ENCODE measurements around the gene PCP2. TPM values are rescaled to one million over a fixed set of nuclear protein-coding genes. Genes with fewer than 3 reads are reported as not detected.

Gene PCP2
- total and polyA plus RNA-seq, 3 experiments from 2014 or later = 0.48 to 0.91 TPM; not detected in 1

DNA sequence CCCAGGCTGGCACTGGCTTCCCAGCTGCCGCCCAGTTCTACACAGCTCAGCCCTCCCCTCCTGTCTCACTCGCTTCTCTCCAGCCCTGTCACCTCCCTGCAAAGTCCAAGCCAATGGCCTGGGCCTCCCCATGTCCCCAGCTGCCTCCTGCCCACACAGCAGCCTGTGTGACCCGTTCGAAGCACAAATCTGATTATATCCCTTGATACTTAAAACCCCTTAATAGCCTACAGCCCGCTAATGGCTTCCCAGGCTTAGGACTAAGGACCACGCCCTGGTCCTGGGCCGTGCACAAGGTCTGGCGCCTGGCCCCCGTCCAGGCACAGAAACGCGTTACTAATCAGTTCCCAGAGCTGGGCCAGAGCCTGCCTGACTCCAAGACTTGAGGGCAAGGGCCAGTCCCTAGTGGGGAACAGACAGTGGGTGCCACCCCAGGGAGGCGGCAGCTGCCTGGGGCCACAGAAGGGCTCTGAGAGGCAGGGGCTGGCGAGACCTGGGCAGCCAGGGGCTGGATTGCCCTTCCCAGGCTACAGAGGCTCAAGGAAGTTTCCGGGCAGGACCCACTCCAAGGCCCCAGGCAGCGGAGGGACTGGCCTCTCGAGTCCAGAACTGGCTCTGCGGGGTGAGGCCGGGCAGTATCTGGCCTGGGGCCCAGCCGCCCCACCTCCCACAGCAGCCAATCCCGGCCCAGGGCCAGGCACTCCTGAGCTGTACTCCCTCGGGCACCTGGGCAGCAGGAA lies 14.6 kb downstream of the PCP2 start:
- peaks cover 11 to 59% (median 17%) of the 10 kb centered on the region in 3 donors for H3K36me3 Mint-ChIP-seq
- no peaks in the 10 kb centered on the region for H3K9me3 Mint-ChIP-seq
- H3K4me3 ChIP-seq (ENCODE audit: low read length) = no peak overlapping the region
- peaks cover 19% of the 10 kb centered on the region for H3K36me3 ChIP-seq (ENCODE audit: insufficient read depth, low read length)
- peak overlapping the region in 1 of 8 donors; percentile 67 for H3K27ac Mint-ChIP-seq
- no peak overlapping the region for H3K4me3 Mint-ChIP-seq
- no peak for DNase-seq
- H3K4me1 ChIP-seq (ENCODE audit: insufficient read depth, low read length) = no peaks in the 10 kb centered on the region
- CTCF ChIA-PET = no interaction called here
- no peaks in the 10 kb centered on the region for H3K9me3 ChIP-seq (ENCODE audit: low read length)
- H3K27ac ChIP-seq (ENCODE audit: low read depth, low read length) = no peak overlapping the region
- no peaks in the 10 kb centered on the region for H3K4me1 Mint-ChIP-seq
- POLR2A ChIA-PET = interaction anchor here (0.5 to 0.7 kb wide), 2 partner anchors 11 to 481 kb away, joined by 3 read pairs; partner anchors contain the start of gene PET100
- H3K27me3 Mint-ChIP-seq = no peaks in the 10 kb centered on the region
- H3K27me3 ChIP-seq (ENCODE audit: insufficient read depth, low read length, poor library complexity, severe bottlenecking) = no peaks in the 10 kb centered on the region

DNA sequence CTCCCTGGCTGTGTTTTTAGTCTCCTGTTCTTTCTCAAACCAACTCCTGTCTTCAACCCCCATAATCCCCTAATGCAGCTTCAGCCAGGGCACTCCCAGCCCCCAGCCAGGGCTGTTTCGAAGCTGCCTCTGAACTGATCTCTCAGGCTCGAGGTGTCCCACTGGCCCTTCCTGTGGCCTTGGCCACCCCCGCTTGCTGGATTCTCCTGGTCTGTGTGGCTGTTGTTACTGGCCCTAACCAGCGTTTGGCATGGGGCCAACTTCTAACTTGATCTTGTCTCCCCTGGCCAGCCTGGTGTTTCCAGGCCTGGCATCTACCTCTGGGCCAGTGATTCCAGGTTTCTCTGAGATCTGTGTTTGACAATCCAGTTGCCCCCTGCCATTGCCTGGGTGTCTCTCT lies 15.2 kb downstream of the PCP2 start:
- H3K4me3 ChIP-seq (ENCODE audit: low read length) = no peak overlapping the region
- CTCF ChIA-PET = no interaction called here
- Mint-ChIP-seq H3K9me3 (no peaks in the 10 kb centered on the region), H3K4me1 (no peaks in the 10 kb centered on the region), H3K27me3 (no peaks in the 10 kb centered on the region), H3K27ac (peak overlapping the region in 2 of 8 donors; percentile 47 to 67), H3K36me3 (peaks cover 11 to 56% (median 17%) of the 10 kb centered on the region in 3 donors), H3K4me3 (no peak overlapping the region)
- H3K27ac ChIP-seq (ENCODE audit: low read depth, low read length) = no peak overlapping the region
- no peaks in the 10 kb centered on the region for H3K27me3 ChIP-seq (ENCODE audit: insufficient read depth, low read length, poor library complexity, severe bottlenecking)
- POLR2A ChIA-PET = no interaction called here
- no peaks in the 10 kb centered on the region for H3K9me3 ChIP-seq (ENCODE audit: low read length)
- DNase-seq = no peak
- H3K4me1 ChIP-seq (ENCODE audit: insufficient read depth, low read length) = no peaks in the 10 kb centered on the region
- H3K36me3 ChIP-seq (ENCODE audit: insufficient read depth, low read length) = peaks cover 19% of the 10 kb centered on the region

DNA sequence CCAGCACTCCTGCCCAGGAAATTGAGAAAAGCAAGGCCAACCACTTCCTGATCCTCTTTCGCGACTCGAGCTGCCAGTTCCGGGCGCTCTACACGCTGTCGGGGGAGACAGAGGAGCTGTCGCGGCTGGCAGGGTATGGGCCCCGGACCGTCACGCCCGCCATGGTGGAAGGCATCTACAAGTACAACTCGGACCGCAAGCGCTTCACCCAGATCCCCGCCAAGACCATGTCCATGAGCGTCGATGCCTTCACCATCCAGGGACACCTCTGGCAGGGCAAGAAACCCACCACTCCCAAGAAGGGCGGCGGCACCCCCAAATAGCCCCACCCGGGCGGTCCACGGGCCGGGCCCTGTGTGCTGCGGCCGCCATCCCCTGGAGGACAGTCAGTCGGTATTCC lies 15.8 kb downstream of the PCP2 start:
- Histone ChIP-seq H3K9me3 (ENCODE audit: low read length) (no peaks in the 10 kb centered on the region), H3K4me3 (ENCODE audit: low read length) (no peak overlapping the region), H3K4me1 (ENCODE audit: insufficient read depth, low read length) (no peaks in the 10 kb centered on the region), H3K27me3 (ENCODE audit: insufficient read depth, low read length, poor library complexity, severe bottlenecking) (no peaks in the 10 kb centered on the region), H3K36me3 (ENCODE audit: insufficient read depth, low read length) (peaks cover 15% of the 10 kb centered on the region), H3K27ac (ENCODE audit: low read depth, low read length) (no peak overlapping the region)
- ChIA-PET CTCF (no interaction called here), POLR2A (no interaction called here)
- peaks cover 11 to 50% (median 13%) of the 10 kb centered on the region in 3 donors for H3K36me3 Mint-ChIP-seq
- no peaks in the 10 kb centered on the region for H3K27me3 Mint-ChIP-seq
- H3K27ac Mint-ChIP-seq = no peak overlapping the region
- no peaks in the 10 kb centered on the region for H3K9me3 Mint-ChIP-seq
- no peaks in the 10 kb centered on the region for H3K4me1 Mint-ChIP-seq
- no peak for DNase-seq
- no peak overlapping the region for H3K4me3 Mint-ChIP-seq

DNA sequence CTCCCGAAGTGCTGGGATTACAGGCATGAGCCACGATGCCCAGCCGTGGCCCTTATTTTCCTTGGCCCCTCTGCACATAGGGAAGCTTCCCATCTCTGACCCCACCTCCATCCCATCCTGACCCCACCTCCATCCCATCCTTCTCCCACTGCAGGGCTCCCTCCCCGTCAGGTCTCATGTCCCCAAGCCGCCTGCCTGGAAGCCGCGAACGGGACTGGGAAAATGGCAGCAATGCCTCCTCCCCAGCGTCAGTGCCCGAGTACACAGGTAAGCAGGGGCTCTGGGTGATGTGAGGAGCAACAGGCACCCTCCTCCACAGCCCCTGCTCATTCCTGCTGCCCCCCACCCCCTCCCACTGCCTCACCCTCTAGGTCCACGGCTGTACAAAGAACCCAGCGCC lies 16.3 kb downstream of the PCP2 start:
- POLR2A ChIA-PET = no interaction called here
- no peaks in the 10 kb centered on the region for H3K27me3 Mint-ChIP-seq
- Histone ChIP-seq H3K4me3 (ENCODE audit: low read length) (no peak overlapping the region), H3K27me3 (ENCODE audit: insufficient read depth, low read length, poor library complexity, severe bottlenecking) (no peaks in the 10 kb centered on the region), H3K36me3 (ENCODE audit: insufficient read depth, low read length) (peaks cover 9% of the 10 kb centered on the region), H3K27ac (ENCODE audit: low read depth, low read length) (no peak overlapping the region), H3K4me1 (ENCODE audit: insufficient read depth, low read length) (no peaks in the 10 kb centered on the region), H3K9me3 (ENCODE audit: low read length) (no peaks in the 10 kb centered on the region)
- DNase-seq = no peak
- peaks cover 11 to 44% (median 13%) of the 10 kb centered on the region in 3 donors for H3K36me3 Mint-ChIP-seq
- CTCF ChIA-PET = interaction anchor here (0.7 kb wide), 1 partner anchor 1353 kb away, joined by 3 read pairs; no protein-coding TSS in a partner anchor
- H3K9me3 Mint-ChIP-seq = no peaks in the 10 kb centered on the region
- H3K4me1 Mint-ChIP-seq = no peaks in the 10 kb centered on the region
- no peak overlapping the region for H3K4me3 Mint-ChIP-seq
- peak overlapping the region in 1 of 8 donors; percentile 66 for H3K27ac Mint-ChIP-seq

DNA sequence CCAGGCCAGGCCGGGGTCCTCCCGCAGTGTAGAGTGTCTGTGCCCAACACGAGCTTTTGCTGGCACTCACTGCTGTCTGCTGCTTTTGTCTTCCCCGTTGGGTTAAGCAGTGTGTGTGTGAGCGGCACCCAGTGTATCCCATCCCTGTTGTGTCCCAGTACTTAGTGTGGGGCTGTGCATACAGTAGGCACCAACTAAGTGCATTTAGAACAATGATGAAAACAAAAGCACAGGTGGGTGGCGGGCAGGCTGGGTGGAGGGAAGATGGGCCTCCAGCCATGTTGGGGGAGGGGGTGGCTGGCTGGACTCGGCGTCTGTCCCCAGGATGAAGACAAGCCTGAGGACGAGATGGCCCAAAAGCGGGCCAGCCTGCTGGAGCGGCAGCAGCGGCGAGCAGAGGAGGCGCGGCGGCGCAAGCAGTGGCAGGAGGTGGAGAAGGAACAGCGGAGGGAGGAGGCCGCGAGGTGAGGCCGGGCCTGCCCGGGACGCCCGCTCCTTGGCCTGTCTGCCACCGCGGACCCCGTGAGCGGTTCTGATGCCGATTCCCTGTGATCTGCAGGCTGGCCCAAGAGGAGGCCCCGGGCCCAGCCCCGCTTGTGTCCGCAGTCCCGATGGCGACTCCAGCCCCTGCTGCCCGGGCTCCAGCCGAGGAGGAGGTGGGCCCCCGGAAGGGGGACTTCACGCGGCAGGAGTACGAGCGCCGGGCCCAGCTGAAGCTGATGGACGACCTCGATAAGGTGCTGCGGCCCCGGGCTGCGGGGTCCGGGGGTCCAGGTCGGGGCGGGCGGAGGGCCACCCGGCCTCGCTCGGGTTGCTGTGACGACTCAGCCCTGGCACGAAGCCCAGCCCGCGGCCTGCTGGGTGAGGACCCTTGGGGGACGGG lies 18.4 kb downstream of the PCP2 start:
- H3K4me1 Mint-ChIP-seq = no peaks in the 10 kb centered on the region
- no peak overlapping the region for H3K4me3 Mint-ChIP-seq
- no peaks in the 10 kb centered on the region for H3K9me3 ChIP-seq (ENCODE audit: low read length)
- no peak overlapping the region for H3K27ac ChIP-seq (ENCODE audit: low read depth, low read length)
- POLR2A ChIA-PET = no interaction called here
- H3K4me1 ChIP-seq (ENCODE audit: insufficient read depth, low read length) = no peaks in the 10 kb centered on the region
- CTCF ChIA-PET = no interaction called here
- H3K4me3 ChIP-seq (ENCODE audit: low read length) = no peak overlapping the region
- no peaks in the 10 kb centered on the region for H3K27me3 ChIP-seq (ENCODE audit: insufficient read depth, low read length, poor library complexity, severe bottlenecking)
- H3K36me3 Mint-ChIP-seq = peaks cover 6 to 25% (median 8%) of the 10 kb centered on the region in 3 donors
- no peaks in the 10 kb centered on the region for H3K27me3 Mint-ChIP-seq
- H3K36me3 ChIP-seq (ENCODE audit: insufficient read depth, low read length) = no peaks in the 10 kb centered on the region
- no peaks in the 10 kb centered on the region for H3K9me3 Mint-ChIP-seq
- no peak for DNase-seq
- no peak overlapping the region for H3K27ac Mint-ChIP-seq

DNA sequence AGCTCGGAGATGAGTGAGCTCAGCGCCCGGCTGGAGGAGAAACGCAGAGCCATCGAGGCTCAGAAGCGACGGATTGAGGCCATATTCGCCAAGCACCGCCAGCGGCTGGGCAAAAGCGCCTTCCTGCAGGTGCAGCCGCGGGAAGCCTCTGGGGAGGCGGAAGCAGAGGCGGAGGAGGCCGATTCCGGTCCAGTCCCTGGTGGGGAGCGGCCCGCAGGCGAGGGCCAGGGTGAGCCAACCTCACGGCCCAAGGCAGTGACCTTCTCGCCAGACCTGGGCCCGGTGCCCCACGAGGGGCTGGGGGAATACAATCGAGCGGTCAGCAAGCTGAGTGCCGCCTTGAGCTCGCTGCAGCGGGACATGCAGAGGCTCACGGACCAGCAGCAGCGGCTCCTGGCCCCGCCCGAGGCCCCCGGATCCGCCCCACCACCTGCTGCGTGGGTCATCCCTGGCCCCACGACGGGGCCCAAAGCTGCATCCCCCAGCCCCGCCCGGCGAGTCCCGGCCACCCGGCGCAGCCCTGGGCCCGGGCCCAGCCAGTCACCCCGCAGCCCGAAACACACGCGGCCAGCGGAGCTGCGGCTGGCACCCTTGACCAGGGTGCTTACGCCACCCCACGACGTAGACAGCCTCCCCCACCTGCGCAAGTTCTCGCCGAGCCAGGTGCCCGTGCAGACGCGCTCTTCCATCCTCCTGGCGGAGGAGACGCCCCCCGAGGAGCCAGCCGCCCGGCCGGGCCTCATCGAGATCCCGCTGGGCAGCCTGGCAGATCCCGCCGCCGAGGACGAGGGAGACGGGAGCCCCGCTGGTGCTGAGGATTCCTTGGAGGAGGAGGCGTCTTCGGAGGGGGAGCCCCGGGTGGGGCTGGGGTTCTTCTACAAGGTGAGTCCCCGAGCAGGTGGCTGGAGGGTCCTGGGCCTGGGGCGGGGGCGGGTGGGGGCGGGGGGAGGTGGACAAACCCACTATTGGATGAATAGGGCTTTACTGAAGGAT lies 20.9 kb downstream of the PCP2 start:
- Histone ChIP-seq H3K4me3 (ENCODE audit: low read length) (no peak overlapping the region), H3K36me3 (ENCODE audit: insufficient read depth, low read length) (no peaks in the 10 kb centered on the region), H3K9me3 (ENCODE audit: low read length) (no peaks in the 10 kb centered on the region), H3K27me3 (ENCODE audit: insufficient read depth, low read length, poor library complexity, severe bottlenecking) (no peaks in the 10 kb centered on the region), H3K27ac (ENCODE audit: low read depth, low read length) (no peak overlapping the region), H3K4me1 (ENCODE audit: insufficient read depth, low read length) (no peaks in the 10 kb centered on the region)
- Mint-ChIP-seq H3K27me3 (peaks cover 0 to 4% of the 10 kb centered on the region in 2 donors), H3K36me3 (peaks cover 0 to 8% (median 0%) of the 10 kb centered on the region in 3 donors), H3K27ac (no peak overlapping the region), H3K4me3 (no peak overlapping the region), H3K4me1 (no peaks in the 10 kb centered on the region), H3K9me3 (no peaks in the 10 kb centered on the region)
- POLR2A ChIA-PET = no interaction called here
- DNase-seq = no peak
- CTCF ChIA-PET = no interaction called here

DNA sequence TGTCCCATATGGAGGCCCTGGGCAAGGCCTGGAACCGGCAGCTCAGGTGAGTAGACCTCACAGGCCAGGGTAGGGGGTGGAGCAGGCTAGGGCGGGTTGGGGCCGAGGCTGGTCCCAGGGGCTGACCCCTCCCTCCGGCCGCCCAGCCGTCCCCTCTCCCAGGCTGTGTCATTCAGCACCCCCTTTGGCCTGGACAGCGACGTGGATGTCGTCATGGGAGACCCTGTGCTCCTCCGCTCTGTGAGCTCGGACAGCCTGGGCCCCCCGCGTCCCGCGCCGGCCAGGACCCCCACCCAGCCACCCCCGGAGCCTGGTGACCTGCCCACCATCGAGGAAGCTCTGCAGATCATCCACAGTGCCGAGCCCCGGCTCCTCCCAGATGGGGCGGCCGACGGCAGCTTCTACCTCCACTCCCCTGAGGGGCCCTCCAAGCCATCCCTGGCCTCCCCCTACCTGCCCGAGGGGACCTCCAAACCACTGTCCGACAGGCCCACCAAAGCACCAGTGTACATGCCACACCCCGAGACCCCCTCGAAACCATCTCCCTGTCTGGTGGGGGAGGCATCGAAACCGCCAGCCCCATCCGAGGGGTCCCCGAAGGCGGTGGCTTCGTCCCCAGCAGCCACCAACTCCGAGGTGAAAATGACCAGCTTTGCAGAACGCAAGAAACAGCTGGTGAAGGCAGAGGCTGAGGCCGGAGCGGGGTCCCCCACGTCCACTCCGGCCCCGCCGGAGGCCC lies 21.8 kb downstream of the PCP2 start:
- ChIA-PET POLR2A (no interaction called here), CTCF (no interaction called here)
- Histone ChIP-seq H3K36me3 (ENCODE audit: insufficient read depth, low read length) (no peaks in the 10 kb centered on the region), H3K27ac (ENCODE audit: low read depth, low read length) (no peak overlapping the region), H3K9me3 (ENCODE audit: low read length) (no peaks in the 10 kb centered on the region), H3K4me3 (ENCODE audit: low read length) (no peak overlapping the region), H3K27me3 (ENCODE audit: insufficient read depth, low read length, poor library complexity, severe bottlenecking) (no peaks in the 10 kb centered on the region), H3K4me1 (ENCODE audit: insufficient read depth, low read length) (no peaks in the 10 kb centered on the region)
- peak in 1 of 5 donors; percentile 44 for DNase-seq
- no peaks in the 10 kb centered on the region for H3K4me1 Mint-ChIP-seq
- H3K36me3 Mint-ChIP-seq = peaks cover 0 to 3% (median 0%) of the 10 kb centered on the region in 3 donors
- H3K27ac Mint-ChIP-seq = no peak overlapping the region
- peaks cover 0 to 4% of the 10 kb centered on the region in 2 donors for H3K27me3 Mint-ChIP-seq
- H3K9me3 Mint-ChIP-seq = peaks cover 0 to under 1% (median 0%) of the 10 kb centered on the region in 5 donors
- H3K4me3 Mint-ChIP-seq = no peak overlapping the region

Data from CD8-positive, alpha-beta memory T cell (primary cell).